Measurements from ENCODE around the gene RPP30. TPM values are rescaled to one million over a fixed set of nuclear protein-coding genes. Genes with fewer than 3 reads are reported as not detected.
A peak's percentile ranks its signal among the peaks of the same experiment; 100 is the strongest.

RPP30 gene
- 10 to 100 TPM; 26.3 to 41.5 (median 33.2) TPM for polyA plus RNA-seq

GRCh38 chr10:90871766-90872647 lies at the start of gene RPP30:
RPP30 (plus strand) TSS chr10:90871974; CDS start chr10:90871987, 13 bp downstream.
- H3K4me3 Mint-ChIP-seq, result peak within 1 kb of the TSS; percentile 94 to 97 (median 95)
- peaks cover 0 to 18% (median 9%) of the 10 kb centered on the region in 3 donors for H3K27me3 Mint-ChIP-seq (ENCODE audit: low read depth in 3 of 3)
- H3K27ac Mint-ChIP-seq, result peak within 1 kb of the TSS; percentile 66 to 88 (median 82)
- peaks cover 3 to 10% (median 8%) of the 10 kb centered on the region in 3 donors for H3K36me3 Mint-ChIP-seq
- H3K9me3 Mint-ChIP-seq, result no peaks in the 10 kb centered on the region
- peaks cover 30 to 42% of the 10 kb centered on the region in 2 donors for H3K4me1 Mint-ChIP-seq
- DNase-seq, result peak; percentile 71 to 75 (median 73)

GRCh38 chr10:90822508-90822907 lies 49.3 kb upstream of the RPP30 start:
- Mint-ChIP-seq H3K4me3 (no peak overlapping the region), H3K9me3 (peaks cover 0 to 9% (median 3%) of the 10 kb centered on the region in 6 donors), H3K27ac (no peak overlapping the region), H3K27me3 (ENCODE audit: low read depth in 3 of 3) (peaks cover 0 to 17% (median 2%) of the 10 kb centered on the region in 3 donors), H3K36me3 (no peaks in the 10 kb centered on the region), H3K4me1 (no peaks in the 10 kb centered on the region)
- DNase-seq, result no peak

- H3K36me3 Mint-ChIP-seq, result no peaks in the 10 kb centered on the region
- H3K27ac Mint-ChIP-seq, result no peak overlapping the region
- H3K4me3 Mint-ChIP-seq, result no peak overlapping the region
- peaks cover 0 to 1% (median 0%) of the 10 kb centered on the region in 6 donors for H3K9me3 Mint-ChIP-seq
- H3K27me3 Mint-ChIP-seq (ENCODE audit: low read depth in 3 of 3), result peaks cover 0 to 10% (median 2%) of the 10 kb centered on the region in 3 donors
- DNase-seq, result no peak
- H3K4me1 Mint-ChIP-seq, result no peaks in the 10 kb centered on the region
Measured at GRCh38 chr10:90832111-90832510, 39.7 kb upstream of the RPP30 start.

- DNase-seq, result no peak
- Mint-ChIP-seq H3K9me3 (peaks cover 0 to 5% (median 0%) of the 10 kb centered on the region in 6 donors), H3K27me3 (ENCODE audit: low read depth in 3 of 3) (peaks cover 3 to 15% (median 6%) of the 10 kb centered on the region in 3 donors), H3K27ac (no peak overlapping the region), H3K4me1 (no peaks in the 10 kb centered on the region), H3K36me3 (no peaks in the 10 kb centered on the region), H3K4me3 (no peak overlapping the region)
Measured at GRCh38 chr10:90834326-90834725, 37.4 kb upstream of the RPP30 start.

- Mint-ChIP-seq H3K4me1 (no peaks in the 10 kb centered on the region), H3K36me3 (no peaks in the 10 kb centered on the region), H3K27me3 (ENCODE audit: low read depth in 3 of 3) (peaks cover 3 to 14% (median 3%) of the 10 kb centered on the region in 3 donors), H3K9me3 (peaks cover 0 to 5% (median 0%) of the 10 kb centered on the region in 6 donors), H3K27ac (no peak overlapping the region), H3K4me3 (no peak overlapping the region)
- no peak for DNase-seq
Measured at GRCh38 chr10:90837486-90837885, 34.3 kb upstream of the RPP30 start.

GRCh38 chr10:90842725-90843124 lies 29.0 kb upstream of the RPP30 start:
- Mint-ChIP-seq H3K4me3 (no peak overlapping the region), H3K36me3 (no peaks in the 10 kb centered on the region), H3K4me1 (no peaks in the 10 kb centered on the region), H3K27ac (no peak overlapping the region), H3K27me3 (ENCODE audit: low read depth in 3 of 3) (peaks cover 10 to 16% (median 11%) of the 10 kb centered on the region in 3 donors), H3K9me3 (peaks cover 0 to 2% (median 0%) of the 10 kb centered on the region in 6 donors)
- DNase-seq, result no peak

GRCh38 chr10:90845726-90846125 lies 26.0 kb upstream of the RPP30 start:
- Mint-ChIP-seq H3K27me3 (ENCODE audit: low read depth in 3 of 3) (peaks cover 7 to 18% (median 10%) of the 10 kb centered on the region in 3 donors), H3K36me3 (peaks cover 0 to under 1% (median under 1%) of the 10 kb centered on the region in 3 donors)
- DNase-seq, result no peak

GRCh38 chr10:90846746-90847145 lies 25.0 kb upstream of the RPP30 start:
- no peak for DNase-seq
- no peak overlapping the region for H3K4me3 Mint-ChIP-seq
- peaks cover 1 to 4% (median 3%) of the 10 kb centered on the region in 3 donors for H3K36me3 Mint-ChIP-seq
- peaks cover 8 to 24% (median 10%) of the 10 kb centered on the region in 3 donors for H3K27me3 Mint-ChIP-seq (ENCODE audit: low read depth in 3 of 3)
- H3K27ac Mint-ChIP-seq, result no peak overlapping the region
- H3K4me1 Mint-ChIP-seq, result no peaks in the 10 kb centered on the region
- peaks cover 7 to 14% (median 11%) of the 10 kb centered on the region in 6 donors for H3K9me3 Mint-ChIP-seq

More at GRCh38 chr10:90845726-90846125, 26.0 kb upstream of the RPP30 start:
- Mint-ChIP-seq H3K4me1 (no peaks in the 10 kb centered on the region), H3K4me3 (no peak overlapping the region), H3K27ac (no peak overlapping the region), H3K9me3 (peaks cover 2 to 7% (median 5%) of the 10 kb centered on the region in 6 donors)

- Mint-ChIP-seq H3K9me3 (peaks cover 10 to 19% (median 14%) of the 10 kb centered on the region in 6 donors), H3K27ac (no peak overlapping the region), H3K4me3 (no peak overlapping the region), H3K4me1 (no peaks in the 10 kb centered on the region), H3K27me3 (ENCODE audit: low read depth in 3 of 3) (peaks cover 8 to 26% (median 10%) of the 10 kb centered on the region in 3 donors), H3K36me3 (peaks cover 3 to 4% (median 4%) of the 10 kb centered on the region in 3 donors)
- no peak for DNase-seq
Measured at GRCh38 chr10:90847436-90847835, 24.3 kb upstream of the RPP30 start.

- Mint-ChIP-seq H3K27me3 (ENCODE audit: low read depth in 3 of 3) (peaks cover 5 to 28% (median 13%) of the 10 kb centered on the region in 3 donors), H3K27ac (no peak overlapping the region), H3K9me3 (peaks cover 10 to 19% (median 14%) of the 10 kb centered on the region in 6 donors), H3K4me3 (no peak overlapping the region), H3K4me1 (no peaks in the 10 kb centered on the region), H3K36me3 (peaks cover 3 to 4% (median 4%) of the 10 kb centered on the region in 3 donors)
- no peak for DNase-seq
Measured at GRCh38 chr10:90849956-90850749, 21.6 kb upstream of the RPP30 start.

GRCh38 chr10:90855126-90855525 lies 16.6 kb upstream of the RPP30 start:
- H3K27ac Mint-ChIP-seq, result no peak overlapping the region
- H3K36me3 Mint-ChIP-seq, result peaks cover 3 to 4% (median 4%) of the 10 kb centered on the region in 3 donors
- H3K9me3 Mint-ChIP-seq, result peaks cover 12 to 19% (median 14%) of the 10 kb centered on the region in 6 donors
- H3K4me1 Mint-ChIP-seq, result peaks cover 8 to 12% of the 10 kb centered on the region in 2 donors
- DNase-seq, result no peak
- no peak overlapping the region for H3K4me3 Mint-ChIP-seq
- peaks cover 6 to 38% (median 24%) of the 10 kb centered on the region in 3 donors for H3K27me3 Mint-ChIP-seq (ENCODE audit: low read depth in 3 of 3)

- peaks cover 8 to 12% of the 10 kb centered on the region in 2 donors for H3K4me1 Mint-ChIP-seq
- peaks cover 0 to 4% (median 0%) of the 10 kb centered on the region in 3 donors for H3K36me3 Mint-ChIP-seq
- peaks cover 6 to 33% (median 24%) of the 10 kb centered on the region in 3 donors for H3K27me3 Mint-ChIP-seq (ENCODE audit: low read depth in 3 of 3)
- H3K4me3 Mint-ChIP-seq, result peak overlapping the region; percentile 31 to 86 (median 60)
- H3K9me3 Mint-ChIP-seq, result peaks cover 4 to 8% (median 6%) of the 10 kb centered on the region in 6 donors
- H3K27ac Mint-ChIP-seq, result no peak overlapping the region
- no peak for DNase-seq
Measured at GRCh38 chr10:90856261-90856660, 15.5 kb upstream of the RPP30 start.

- no peak overlapping the region for H3K27ac Mint-ChIP-seq
- H3K4me3 Mint-ChIP-seq, result peak overlapping the region; percentile 79 to 91 (median 86)
- H3K36me3 Mint-ChIP-seq, result no peaks in the 10 kb centered on the region
- peaks cover 5 to 31% (median 24%) of the 10 kb centered on the region in 3 donors for H3K27me3 Mint-ChIP-seq (ENCODE audit: low read depth in 3 of 3)
- H3K4me1 Mint-ChIP-seq, result peaks cover 8 to 12% of the 10 kb centered on the region in 2 donors
- peaks cover 0 to 3% (median under 1%) of the 10 kb centered on the region in 6 donors for H3K9me3 Mint-ChIP-seq
- DNase-seq, result peak in 1 of 3 donors; percentile 7
Measured at GRCh38 chr10:90856964-90857634, 14.7 kb upstream of the RPP30 start.
